IMR-90 (cell line): ENCODE results near the gene CENPP.

Source experiments
- BHLHE40 ChIP-seq: fragments of 150-350 bp; IDR thresholded peaks from 2 replicates; pipeline ENCODE4 v1.6.1; 2016; ENCODE audit warnings: mild to moderate bottlenecking, low read depth, low read length
- CEBPB ChIP-seq: IDR thresholded peaks from 2 replicates; pipeline ENCODE4 v1.6.1; 2012; ENCODE audit warnings: low read depth, low read length, improper control_type of control experiment
- CHD1 ChIP-seq: IDR thresholded peaks from 2 replicates; pipeline ENCODE4 v1.6.1; 2012; ENCODE audit warnings: low read depth, low read length, improper control_type of control experiment
- FOS ChIP-seq: fragments of 150-350 bp; IDR thresholded peaks from 2 replicates; pipeline ENCODE4 v1.6.1; 2016; ENCODE audit warnings: low read depth, low read length
- MAFK ChIP-seq: IDR thresholded peaks from 2 replicates; pipeline ENCODE4 v1.6.1; 2012; ENCODE audit warnings: low read depth, low read length, improper control_type of control experiment
- MXI1 ChIP-seq: IDR thresholded peaks from 2 replicates; pipeline ENCODE4 v1.6.1; 2012; ENCODE audit warnings: low read depth, mild to moderate bottlenecking, low read length, moderate library complexity, borderline replicate concordance
- POLR2A ChIP-seq: IDR thresholded peaks from 2 replicates; pipeline ENCODE4 v1.6.1; 2012; ENCODE audit warnings: mild to moderate bottlenecking, low read depth, low read length
- RAD21 ChIP-seq: IDR thresholded peaks from 2 replicates; pipeline ENCODE4 v1.6.1; 2012; ENCODE audit warnings: low read length, improper control_type of control experiment
- RCOR1 ChIP-seq: IDR thresholded peaks from 2 replicates; pipeline ENCODE4 v1.6.1; 2012; ENCODE audit warnings: mild to moderate bottlenecking, low read length, improper control_type of control experiment; ENCODE audit not compliant: insufficient replicate concordance
- RFX5 ChIP-seq: IDR thresholded peaks from 2 replicates; pipeline ENCODE4 v1.8.0; 2012; ENCODE audit warnings: low read depth, mild to moderate bottlenecking, low read length, moderate library complexity
- SMC3 ChIP-seq: fragments of 150-350 bp; IDR thresholded peaks from 2 replicates; pipeline ENCODE4 v1.6.1; 2016; ENCODE audit warnings: low read depth, mild to moderate bottlenecking, antibody characterized with exemption, low read length, moderate library complexity
- TF ChIP-seq, protein P1 (sequence below): conservative IDR thresholded peaks from 2 replicates; pipeline ENCODE4 v1.5.1; 2012; ENCODE audit warnings: mild to moderate bottlenecking, low read depth, low read length, improper control_type of control experiment
- TF ChIP-seq, protein P2 (sequence below): fragments of 150-350 bp; IDR thresholded peaks from 2 replicates; pipeline ENCODE4 v1.6.1; 2017; ENCODE audit warnings: mild to moderate bottlenecking, antibody characterized with exemption, low read length, low read depth
- TF ChIP-seq, protein P3 (sequence below): fragments of 150-350 bp; IDR thresholded peaks from 2 replicates; pipeline ENCODE4 v1.6.1; 2016; ENCODE audit warnings: low read depth, mild to moderate bottlenecking, low read length, moderate library complexity, borderline replicate concordance

DNA sequence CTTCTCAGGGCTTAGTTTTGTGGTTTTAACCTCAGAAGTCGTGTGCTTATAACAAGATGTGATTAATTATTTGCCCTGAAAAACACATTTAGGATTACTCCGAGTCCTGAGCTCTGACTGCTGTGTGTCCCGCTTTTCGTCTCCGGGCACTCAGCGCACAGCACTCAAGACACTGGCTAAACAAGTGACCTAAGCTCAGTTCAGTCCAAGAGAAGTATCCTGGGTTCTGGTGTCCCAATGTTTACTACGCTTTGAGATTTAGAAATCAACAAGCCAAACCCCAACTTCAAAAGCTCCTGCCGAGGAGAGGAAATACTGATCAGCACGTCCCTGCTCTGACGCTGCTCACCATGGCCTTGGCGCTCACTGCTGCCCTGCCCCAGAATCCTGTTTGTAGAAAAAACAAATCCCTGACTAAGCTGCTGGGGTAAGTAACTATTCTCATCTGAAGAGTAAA lies 290.9 kb downstream of the CENPP start:
- TF ChIP-seq, protein P1, sequence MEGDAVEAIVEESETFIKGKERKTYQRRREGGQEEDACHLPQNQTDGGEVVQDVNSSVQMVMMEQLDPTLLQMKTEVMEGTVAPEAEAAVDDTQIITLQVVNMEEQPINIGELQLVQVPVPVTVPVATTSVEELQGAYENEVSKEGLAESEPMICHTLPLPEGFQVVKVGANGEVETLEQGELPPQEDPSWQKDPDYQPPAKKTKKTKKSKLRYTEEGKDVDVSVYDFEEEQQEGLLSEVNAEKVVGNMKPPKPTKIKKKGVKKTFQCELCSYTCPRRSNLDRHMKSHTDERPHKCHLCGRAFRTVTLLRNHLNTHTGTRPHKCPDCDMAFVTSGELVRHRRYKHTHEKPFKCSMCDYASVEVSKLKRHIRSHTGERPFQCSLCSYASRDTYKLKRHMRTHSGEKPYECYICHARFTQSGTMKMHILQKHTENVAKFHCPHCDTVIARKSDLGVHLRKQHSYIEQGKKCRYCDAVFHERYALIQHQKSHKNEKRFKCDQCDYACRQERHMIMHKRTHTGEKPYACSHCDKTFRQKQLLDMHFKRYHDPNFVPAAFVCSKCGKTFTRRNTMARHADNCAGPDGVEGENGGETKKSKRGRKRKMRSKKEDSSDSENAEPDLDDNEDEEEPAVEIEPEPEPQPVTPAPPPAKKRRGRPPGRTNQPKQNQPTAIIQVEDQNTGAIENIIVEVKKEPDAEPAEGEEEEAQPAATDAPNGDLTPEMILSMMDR = no peak
- TF ChIP-seq BHLHE40 (no peak), POLR2A (no peak), CEBPB (no peak), RFX5 (no peak), FOS (no peak), CHD1 (no peak), RAD21 (no peak), RCOR1 (no peak), SMC3 (no peak), MXI1 (no peak), MAFK (no peak)
- TF ChIP-seq, protein P2, sequence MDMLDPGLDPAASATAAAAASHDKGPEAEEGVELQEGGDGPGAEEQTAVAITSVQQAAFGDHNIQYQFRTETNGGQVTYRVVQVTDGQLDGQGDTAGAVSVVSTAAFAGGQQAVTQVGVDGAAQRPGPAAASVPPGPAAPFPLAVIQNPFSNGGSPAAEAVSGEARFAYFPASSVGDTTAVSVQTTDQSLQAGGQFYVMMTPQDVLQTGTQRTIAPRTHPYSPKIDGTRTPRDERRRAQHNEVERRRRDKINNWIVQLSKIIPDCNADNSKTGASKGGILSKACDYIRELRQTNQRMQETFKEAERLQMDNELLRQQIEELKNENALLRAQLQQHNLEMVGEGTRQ = no peak
- TF ChIP-seq, protein P3, sequence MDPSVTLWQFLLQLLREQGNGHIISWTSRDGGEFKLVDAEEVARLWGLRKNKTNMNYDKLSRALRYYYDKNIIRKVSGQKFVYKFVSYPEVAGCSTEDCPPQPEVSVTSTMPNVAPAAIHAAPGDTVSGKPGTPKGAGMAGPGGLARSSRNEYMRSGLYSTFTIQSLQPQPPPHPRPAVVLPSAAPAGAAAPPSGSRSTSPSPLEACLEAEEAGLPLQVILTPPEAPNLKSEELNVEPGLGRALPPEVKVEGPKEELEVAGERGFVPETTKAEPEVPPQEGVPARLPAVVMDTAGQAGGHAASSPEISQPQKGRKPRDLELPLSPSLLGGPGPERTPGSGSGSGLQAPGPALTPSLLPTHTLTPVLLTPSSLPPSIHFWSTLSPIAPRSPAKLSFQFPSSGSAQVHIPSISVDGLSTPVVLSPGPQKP = no peak
